Activated CD8-positive, alpha-beta memory T cell treated with anti-CD3 and anti-CD28 coated beads for 1 hour (primary cell): ENCODE data around the gene TBC1D7.

Experiments
- DNase-seq, 2 donors: peaks; one replicate each; pipeline ENCODE4 v3.0.0-alpha.2; 2020; ENCODE audit warnings: low read depth in 1 of 2; ENCODE audit errors: extremely low read depth in 1 of 2

The TBC1D7 gene

DNA sequence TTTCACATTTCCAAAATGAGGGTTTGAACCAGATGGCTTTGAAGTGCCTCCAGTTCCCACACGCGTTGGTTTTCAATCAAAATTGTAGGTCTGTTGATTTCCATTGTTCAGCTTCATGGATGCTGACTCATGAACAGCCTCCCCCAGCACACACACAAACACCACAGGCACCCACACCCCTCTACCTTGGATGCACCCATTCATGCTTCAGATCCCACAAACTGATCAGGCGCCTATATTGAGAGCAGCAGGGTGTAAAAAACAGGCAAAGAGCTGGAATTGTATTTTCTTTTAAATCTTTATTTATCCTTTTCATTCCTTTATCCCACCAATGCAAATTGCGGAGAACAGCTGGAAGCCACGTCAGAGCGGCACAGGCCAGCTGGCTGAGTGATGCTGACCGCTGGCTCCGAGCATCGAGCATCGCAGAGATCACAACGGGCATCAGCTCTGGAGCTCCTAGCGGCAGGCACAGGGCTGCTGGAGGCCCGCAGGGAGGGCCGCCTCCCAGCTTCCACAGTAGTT lies 29.3 kb upstream of the TBC1D7 start:
- DNase-seq = no peak

DNA sequence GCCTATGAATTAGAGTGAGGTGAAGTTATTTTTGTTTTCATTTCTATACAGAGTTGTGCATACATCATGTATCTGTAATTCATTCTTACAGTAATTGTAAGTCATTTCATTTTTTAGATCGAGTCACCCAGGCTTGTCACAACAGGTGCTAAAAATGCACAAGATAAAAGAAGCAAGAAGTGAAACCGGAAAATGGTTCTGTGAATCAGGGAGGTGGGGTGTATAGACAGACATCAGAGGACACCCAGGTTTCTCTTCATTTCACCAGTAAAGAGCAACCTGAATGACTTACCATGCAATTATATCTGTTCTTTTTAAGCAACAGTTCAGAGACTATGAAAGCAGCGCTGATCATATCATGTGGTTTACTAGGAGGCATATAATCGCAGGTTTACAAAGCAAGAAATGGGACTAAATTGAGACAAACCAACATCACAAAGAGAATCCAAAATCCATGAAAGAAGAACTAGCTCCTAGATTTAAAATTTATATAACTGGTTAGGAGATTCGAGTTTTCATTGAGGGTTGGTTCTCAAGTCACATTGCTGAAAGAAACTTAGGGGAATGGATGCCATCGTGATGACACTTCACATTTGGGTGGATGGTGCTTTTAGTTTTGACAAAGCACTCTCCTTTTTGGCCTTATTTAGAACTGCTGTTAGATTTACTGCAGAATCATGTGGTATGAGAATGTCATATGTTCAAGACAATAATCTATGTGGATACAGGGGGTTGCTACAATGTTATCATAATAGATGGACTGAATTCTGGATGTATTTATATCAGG lies 27.9 kb upstream of the TBC1D7 start:
- DNase-seq = no peak

DNA sequence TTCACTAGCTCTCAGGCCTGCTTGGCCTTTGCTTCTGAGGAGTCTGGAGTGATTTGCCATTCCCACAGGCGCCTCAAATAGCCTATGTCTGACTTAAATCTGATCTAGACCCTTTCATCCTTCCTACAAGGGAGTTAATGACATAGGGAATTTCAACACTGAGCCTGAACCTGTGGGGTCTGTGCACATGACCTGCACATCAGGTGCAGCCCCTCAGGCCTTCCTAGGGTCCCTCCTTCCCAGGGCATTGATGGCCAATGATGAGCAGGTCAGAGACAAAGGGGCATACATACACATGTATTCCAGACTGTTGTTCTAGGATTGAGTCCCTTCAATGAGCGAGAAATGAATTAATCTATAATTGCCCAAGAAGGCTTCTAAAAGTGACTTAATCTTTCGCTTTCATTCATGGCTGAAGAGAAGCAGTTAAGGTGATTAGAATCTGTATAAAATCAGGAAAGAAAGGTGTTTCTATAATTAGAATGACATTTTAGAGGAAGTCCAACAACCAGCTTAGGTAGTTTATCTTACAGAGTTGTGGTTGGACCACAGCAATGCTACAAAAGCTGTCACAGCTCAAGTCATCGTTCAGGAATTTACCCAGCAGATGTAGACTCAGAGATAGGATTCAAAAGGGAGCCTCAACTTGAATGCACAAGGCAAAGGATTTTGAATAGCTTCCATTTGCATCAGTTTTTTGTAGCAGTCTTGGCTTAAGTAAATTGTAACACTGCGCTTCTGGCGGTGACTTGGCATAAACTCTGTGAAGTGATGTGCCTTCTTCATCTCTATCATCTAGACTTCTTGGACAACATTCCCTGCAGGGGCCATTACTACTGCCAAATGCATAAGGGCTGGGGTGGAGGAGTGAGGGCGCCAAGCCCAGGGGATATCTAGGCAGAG lies 27.0 kb upstream of the TBC1D7 start:
- no peak for DNase-seq

DNA sequence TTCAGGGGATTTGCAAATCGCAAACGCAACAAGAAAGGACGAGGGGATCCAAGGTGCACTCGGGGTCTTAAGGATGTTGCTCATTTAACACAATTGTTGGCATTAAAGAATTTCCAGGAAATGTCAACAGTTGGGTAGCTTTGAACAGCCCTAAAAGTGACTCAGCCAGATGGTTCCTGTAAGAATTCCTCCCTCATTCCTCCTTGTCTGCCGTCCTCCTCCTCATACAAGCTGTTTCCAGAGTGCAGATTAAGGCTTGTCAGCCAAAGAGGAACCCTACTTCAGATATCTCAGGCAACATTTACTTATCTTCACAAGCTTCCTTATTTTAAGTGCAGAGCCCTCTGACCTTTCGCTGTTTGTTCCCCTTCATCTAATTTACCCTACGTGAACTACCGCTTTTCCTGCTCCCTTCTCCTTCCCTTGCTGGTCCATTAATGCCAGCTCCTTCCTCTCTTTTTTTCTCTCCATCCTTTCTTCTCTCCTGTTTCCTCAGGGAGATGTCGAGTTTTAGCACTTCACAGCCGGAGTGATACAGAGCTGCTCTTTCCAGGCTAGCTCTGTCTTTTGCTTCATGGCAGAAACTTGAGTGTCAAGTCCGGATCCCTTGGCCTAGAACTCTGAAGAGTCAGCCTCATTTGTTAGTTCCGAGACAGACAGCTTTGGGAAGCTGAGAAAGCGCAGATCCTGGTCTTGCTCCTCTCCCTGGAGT lies 26.1 kb upstream of the TBC1D7 start:
- DNase-seq = no peak

DNA sequence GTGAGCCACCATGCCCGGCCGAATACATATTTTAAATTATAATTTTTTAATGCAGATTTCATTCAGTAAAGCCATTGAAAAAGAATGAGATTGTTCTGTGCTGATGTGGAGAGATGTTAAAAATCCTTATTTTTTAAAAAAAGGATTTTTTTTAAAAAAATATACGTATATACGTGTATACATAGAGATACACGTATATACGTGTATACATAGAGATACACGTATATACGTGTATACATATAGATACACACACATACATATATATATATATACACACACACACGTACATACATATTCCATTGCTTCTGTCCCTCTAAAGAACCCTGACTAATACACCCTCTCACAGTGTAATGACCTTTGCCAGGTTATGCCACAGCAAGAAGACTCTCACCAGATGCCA lies 23.8 kb upstream of the TBC1D7 start:
- DNase-seq = no peak

DNA sequence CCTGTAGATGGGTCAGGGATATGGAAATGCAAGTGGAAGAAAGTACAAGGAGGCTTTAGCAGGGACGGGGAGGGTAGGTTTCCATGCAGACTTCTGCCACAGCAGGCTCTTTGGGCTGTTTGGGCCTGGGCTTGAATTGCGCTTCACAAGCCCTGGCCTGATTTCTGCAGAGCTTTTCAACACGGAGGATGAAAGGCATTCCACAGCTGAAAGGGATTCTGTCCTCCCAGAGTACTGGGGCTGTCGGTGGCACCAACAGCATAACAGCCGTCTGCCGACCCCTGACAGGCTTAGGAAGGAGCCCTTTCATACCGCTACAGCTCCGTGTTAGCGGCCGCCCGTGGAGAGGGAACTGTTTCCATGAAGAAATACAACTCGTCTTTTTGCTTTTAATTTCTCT lies 22.9 kb upstream of the TBC1D7 start:
- no peak for DNase-seq

DNA sequence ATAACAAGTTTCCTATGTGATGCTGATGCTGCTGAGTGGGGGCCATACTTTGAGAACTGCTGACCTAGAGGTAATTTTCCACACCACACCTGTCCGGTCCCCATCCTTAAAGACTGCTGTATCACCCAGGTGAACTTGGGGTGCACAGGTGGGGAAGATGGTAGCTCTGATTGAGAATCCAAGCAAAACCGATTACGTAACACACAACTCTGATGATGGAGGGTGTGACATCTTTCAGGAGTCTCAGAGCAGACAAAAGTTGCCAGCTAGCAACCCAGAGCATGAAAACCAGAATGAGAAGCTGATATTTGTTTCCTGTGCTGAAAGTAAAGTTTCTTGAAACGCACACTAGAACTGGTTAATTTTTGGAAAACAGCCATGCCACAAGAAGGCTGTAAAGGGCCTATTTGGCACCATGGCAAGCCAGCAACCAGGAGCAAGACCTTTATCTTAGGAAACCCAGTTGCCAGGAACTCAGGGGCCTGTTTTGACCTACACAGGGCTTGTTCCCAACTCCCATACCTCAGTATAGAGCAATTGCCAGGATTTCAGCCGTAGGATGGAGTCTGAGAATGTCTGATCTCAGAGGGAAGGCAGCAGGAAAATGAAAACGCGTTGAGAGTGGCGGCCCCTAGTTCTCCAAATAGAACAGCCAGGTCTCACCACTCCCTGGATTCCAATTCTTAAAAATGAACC lies 21.6 kb upstream of the TBC1D7 start:
- no peak for DNase-seq

DNA sequence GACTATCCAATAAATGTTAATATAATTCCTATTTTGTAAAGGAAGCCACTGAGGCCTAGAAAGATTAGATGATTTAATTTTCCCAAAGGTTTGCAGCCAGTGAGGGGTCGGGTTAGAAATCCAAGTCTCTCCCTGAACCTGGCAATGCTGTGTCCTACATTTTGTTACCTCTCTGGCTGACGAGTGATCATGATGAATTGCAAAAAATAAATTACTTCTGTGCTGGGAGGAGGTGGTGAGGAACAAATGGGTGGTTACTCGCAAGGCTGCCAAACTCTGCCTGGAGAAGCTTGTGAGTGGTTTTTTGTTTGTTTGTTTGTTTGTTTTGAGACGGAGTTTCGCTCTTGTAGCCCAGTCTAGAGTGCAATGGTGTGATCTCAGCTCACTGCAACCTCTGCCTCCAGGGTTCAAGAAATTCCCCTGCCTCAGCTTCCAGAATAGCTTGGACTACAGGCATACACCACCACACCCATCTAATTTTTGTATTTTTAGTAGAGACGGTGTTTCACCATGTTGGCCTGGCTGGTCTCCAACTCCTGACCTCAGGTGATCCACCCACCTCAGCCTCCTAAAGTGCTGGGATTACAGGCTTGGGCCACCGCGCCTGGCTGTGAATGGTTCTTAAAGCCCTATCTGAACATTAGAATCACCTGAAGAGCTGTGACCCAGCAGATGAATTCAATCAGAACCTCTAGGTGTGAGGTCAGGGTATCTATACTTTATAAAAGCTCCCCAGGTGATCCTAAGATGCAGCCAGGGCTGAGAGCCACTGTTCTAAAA lies 20.2 kb upstream of the TBC1D7 start:
- DNase-seq = no peak

DNA sequence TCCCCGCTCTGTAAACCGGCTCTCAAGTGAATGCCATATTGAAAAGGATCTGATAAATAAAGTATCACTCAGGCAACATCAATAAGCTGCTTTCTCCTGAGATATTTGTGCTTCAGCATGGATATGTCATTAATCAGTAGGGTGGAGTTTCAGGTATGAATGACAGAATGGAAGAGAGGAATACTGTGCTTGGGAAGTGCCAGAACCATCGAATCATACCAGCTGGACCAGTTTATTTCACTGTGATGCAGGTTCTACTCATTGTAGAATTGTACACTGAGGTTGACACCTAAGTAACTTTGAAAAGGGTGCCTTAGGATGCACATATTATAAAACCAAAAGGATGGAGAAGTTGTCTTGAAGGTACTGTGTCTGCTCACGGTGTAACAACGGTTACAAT lies 17.9 kb upstream of the TBC1D7 start:
- DNase-seq = no peak

DNA sequence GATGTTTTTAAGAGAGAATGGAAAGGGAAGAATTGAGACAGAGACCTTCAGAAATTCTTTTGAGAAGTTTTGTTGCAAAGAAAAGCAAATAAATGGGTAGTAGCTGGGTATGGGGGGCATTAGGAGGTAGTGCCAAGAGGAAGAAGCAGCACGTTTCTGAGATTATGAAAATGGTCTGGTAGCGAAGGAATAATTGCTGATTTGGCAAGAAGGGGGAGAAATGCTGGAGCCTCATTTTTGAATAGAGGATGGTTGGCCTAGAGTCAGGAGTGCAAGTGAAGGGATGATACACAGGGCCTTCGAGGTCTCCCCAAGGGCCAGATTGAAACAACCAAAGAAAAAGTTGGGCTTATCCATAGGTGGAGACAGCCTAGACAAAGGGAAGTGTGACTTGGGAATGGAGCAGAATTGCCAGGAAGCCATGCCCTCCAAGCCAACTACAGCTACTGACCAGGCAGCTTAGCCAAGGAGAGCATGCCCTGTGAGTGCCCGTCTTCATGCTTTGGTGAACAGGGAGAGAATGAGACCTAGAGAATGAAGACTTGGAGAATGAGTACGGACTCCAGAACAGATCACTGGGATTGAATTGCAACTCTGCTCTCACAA lies 14.2 kb upstream of the TBC1D7 start:
- DNase-seq = no peak

DNA sequence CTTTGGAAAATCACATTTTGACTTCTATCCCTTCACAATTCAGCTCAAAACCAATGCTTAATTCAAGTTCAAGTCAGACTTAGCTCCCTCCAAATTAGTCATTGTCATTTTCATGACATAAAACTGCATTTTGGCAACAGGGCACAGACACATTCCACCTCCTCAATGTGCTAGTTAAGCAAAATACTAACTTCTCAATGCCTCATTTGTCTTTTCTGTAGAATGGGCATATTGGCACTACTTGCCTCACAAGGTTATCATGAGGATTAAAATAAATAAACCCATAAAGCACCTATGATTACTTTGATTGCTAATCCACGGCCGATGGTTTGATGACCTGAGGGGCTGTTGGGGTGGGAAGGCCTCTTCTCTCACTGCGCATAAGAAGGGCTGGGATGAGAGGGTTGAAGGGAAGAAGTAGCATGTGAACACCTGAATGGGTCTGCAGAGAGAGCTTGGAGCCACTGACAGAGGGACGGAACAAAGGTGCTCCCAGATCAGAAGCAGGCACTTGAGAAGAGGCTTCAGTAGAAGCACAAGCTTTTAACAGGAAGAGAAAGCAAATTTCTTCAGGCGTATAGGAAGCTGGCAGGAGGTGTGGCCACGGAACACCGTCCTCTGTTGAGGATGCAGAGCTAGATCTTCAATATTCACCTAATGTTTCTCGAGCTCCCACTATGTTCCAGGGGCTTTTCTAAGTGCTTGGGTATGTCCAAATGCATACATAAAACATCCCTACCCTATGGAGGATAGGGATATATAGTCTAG lies 11.7 kb upstream of the TBC1D7 start:
- no peak for DNase-seq

DNA sequence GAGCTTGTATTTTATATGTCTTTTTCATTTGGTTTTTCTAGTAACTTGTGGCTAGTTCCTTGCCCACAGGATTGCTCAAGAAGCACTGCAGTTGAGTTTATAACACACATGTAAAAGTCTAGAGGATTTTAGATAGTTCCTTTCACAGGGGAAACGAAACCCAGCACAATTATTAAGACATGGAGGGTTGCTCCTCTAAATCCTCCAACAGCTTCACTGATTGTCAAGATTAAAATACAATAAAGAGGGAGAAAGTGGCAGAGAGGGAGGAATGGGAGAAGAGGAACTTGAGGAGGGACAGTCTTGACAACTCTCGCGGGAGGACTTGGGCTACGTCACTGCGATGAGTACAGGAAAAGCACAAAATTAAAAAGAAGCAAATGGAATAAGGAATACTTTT lies 9.7 kb upstream of the TBC1D7 start:
- no peak for DNase-seq

DNA sequence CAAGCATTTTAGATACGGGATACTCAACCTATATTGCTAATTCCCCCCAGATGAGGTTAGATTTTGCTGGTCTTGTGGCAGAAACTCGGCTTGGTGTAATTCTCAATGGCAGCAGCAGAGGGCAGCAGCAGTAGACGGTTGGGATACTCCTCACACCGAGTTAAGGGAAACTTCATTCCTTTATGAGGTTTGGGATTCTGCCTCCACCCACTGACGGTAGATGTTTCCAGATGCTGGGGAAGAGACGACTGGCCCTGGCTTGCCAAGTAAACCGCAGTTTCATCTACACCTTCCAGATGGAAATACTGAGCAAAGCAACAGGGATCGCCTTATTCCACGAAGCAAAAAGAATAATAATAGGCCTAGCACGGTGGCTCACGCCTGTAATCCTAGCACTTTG lies 8.2 kb upstream of the TBC1D7 start:
- peak; percentile 16 to 67 for DNase-seq

DNA sequence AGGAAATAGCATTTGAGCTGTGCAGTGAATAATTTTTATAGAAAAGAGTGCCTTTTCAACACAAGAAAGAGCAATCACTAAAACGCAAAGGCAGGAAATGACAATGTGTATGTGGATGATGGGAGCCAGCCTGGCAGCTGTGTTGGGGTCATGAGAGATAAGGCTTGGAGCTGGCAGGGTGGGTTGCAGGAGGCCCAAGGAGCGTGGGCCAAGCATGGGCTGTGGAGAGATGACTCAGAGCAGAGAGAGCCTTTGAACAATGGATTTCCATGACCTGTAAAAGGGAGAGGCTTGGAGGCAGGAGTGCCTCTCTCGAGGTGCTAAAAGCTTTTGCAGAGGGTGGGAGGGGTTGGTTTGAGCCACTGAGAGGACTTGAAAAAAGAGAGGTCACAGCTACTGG lies 6.6 kb upstream of the TBC1D7 start:
- DNase-seq = no peak

DNA sequence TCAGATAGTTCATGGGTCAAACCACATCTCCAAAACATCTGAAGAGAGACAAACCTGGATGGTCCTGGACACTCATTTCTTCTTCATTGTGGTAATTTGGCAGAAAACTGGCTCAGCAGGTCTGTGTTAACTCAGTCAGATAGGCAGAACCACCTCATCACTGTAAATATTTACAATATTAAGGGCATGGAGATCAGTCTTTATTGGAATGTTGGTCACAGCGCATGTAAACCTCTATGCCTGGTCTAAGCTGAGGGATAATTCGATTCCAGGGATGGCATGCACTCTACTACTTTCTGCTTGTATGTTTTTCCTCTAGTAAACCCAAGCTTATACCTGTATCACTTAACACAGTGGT lies 4.0 kb upstream of the TBC1D7 start:
- DNase-seq = no peak

DNA sequence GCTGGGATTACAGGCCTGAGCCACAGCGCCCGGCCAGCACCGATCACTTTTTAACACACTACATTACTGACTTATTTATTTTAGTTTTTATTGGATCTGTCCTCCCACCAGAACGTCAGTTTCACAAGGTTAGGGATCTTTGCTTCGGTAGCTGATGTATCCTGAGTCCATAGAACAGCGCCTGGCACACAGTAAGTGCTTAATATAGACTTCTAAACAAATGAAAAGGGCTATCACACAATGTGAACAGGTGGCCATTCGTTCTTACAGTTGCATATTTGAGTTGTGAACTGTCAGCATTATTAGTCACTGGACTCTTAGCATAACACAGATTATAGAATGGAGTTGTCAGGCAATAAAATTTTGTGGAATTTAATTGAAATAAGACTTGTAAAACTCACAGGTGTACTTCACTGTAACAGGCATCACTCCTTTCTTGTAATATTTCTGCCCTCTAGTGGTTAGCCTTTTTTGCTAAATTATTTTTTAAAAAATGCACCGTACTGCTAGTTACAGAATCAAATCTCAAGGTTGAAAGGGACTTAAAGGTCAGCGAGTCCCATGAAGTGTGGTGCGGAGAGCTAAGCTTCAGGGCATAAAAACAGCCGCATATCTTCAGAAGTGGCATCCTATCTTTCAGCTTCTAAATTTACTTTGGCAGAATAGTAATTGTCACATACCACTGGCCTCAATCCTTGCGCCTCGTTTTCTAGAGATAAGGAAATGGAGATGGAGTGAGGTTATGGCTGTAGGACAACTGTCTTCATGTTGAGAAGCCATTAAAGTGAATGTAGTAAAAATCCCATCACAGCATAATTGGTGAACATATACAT lies 3.4 kb upstream of the TBC1D7 start:
- DNase-seq = no peak

DNA sequence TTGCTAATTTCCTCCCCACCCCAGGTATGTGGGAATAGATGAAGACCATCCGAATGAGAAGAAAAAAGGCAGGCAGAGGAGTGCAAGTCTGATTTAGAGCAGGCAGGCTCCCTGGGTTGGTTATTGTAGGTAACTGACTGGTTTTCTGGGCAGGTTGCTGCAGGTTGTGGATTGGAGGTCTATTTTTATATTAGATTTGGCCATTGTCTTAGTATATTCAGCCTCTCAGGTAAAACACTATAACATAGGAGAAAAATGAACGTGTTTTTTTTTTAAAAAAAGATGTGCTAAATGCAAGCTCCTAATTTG lies 492 bp upstream of the TBC1D7 start:
- DNase-seq = no peak

DNA sequence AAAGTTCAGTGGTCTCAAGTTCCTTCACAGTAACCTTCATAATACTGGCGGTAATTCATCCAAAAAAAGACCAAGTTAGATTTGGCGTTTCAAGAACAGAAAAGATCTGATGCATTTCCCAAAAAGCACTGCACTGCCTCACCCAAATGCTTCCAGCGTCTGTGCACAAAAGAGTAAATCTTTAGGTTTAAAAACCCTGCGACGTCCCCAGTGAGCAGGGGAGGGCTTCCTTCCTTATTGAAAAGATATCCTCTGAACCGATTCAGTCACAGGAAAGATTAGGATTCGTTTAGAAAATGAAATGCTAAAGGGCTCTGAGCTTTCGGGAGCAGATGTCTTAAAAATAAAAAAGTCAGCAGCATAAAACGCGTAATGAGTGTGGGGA lies 654 bp downstream of the TBC1D7 start:
- no peak for DNase-seq
